ENCODE measurements around the gene EPSTI1.

- no peak for TF ChIP-seq EZH2 (IDR thresholded peaks at IDR 0.05; ENCODE audit: insufficient read depth, poor library complexity, severe bottlenecking)
- no peak for TF ChIP-seq EZH2phosphoT487 (IDR thresholded peaks at IDR 0.05; ENCODE audit: insufficient read depth, low read depth)
These were observed 100.5 kb downstream of the EPSTI1 start for GRCh38 chr13:42891591-42891990.

Measured in GM23248 (cell line).